HepG2 (cell line): ENCODE data around the gene ADARB2. TPM values are rescaled to one million over a fixed set of nuclear protein-coding genes. Genes with fewer than 3 reads are reported as not detected.

ENCODE experiments used
- ATAC-seq: fragments of 200-7000 bp; cut with Tn5 transposase; 3 replicates; pipeline ENCODE4 v1.9.1; 2020; ENCODE audit warnings: mild to moderate bottlenecking, moderate library complexity
- BruUV-seq: library from RNA; stranded (reverse); fragments of 400-500 nt; replicated peaks from 2 replicates; lab custom pipeline; 2021; lab: Mats Ljungman, UMichigan
- CTCF ChIA-PET: fragments of 300-600 bp; formaldehyde crosslinking; extraction: SDS; loops from one replicate; lab custom pipeline; 2021; ENCODE audit warnings: low total read pairs, inconsistent platforms, low intra/inter-chr PET ratio; lab: Yijun Ruan, JAX
- POLR2A ChIA-PET: fragments of 350-600 bp; sonication (Branson Sonifier 250); formaldehyde crosslinking; loops from one replicate; lab custom pipeline; 2020; ENCODE audit warnings: antibody characterized with exemption, inconsistent platforms; lab: Yijun Ruan, JAX
- DNase-seq: peaks from one replicate; pipeline ENCODE4 v3.0.0-alpha.2; 2015; ENCODE audit warnings: low spot score
- FAIRE-seq: peaks from 3 replicates; lab custom pipeline; 2011; peaks lifted over from hg19 to GRCh38; lab: Jason Lieb, UNC
- H2AFZ ChIP-seq: one replicate; pipeline ENCODE4 v1.6.1; 2011; ENCODE audit warnings: low read length, inconsistent platforms
- H3K27ac ChIP-seq: fragments of 300-600 bp; 3 replicates; pipeline ENCODE4 v1.8.0; 2011; ENCODE audit warnings: mixed run types, mild to moderate bottlenecking, mixed read lengths, low read length, inconsistent platforms; ENCODE audit not compliant: insufficient read depth; ENCODE audit errors: extremely low read length
- H3K27me3 ChIP-seq, 2 experiments: fragments of 200-600 bp in 1 of 2; 2 replicates in 1 of 2; 3 replicates in 1 of 2; pipeline versions ENCODE4 v1.6.0 to v1.8.0; 2011; ENCODE audit warnings: low read length in 2 of 2, mild to moderate bottlenecking in 2 of 2, moderate library complexity in 2 of 2, inconsistent platforms in 1 of 2; ENCODE audit not compliant: insufficient read depth in 2 of 2, control insufficient read depth in 1 of 2
- H3K36me3 ChIP-seq, 2 experiments: fragments of 200-600 bp in 1 of 2; replicated peaks in 1 of 2; 2 replicates in 1 of 2; 3 replicates in 1 of 2; pipeline versions ENCODE4 v1.5.1 to v1.8.0; 2011; ENCODE audit warnings: low read length in 2 of 2, inconsistent platforms in 1 of 2; ENCODE audit not compliant: insufficient read depth in 2 of 2, control insufficient read depth in 1 of 2
- H3K4me1 ChIP-seq: 2 replicates; pipeline ENCODE4 v1.5.1; 2012; ENCODE audit warnings: low read length, inconsistent platforms; ENCODE audit not compliant: insufficient read depth
- H3K4me2 ChIP-seq: 2 replicates; pipeline ENCODE4 v1.6.0; 2011; ENCODE audit warnings: low read depth, low read length, inconsistent platforms
- H3K4me3 ChIP-seq, 3 experiments: fragments of 200-600 bp in 1 of 3; sonication (generic), shearing (Covaris generic) in 1 of 3; replicated peaks in 1 of 3; 2 replicates each; pipeline ENCODE4 v1.5.1; 2011 to 2016; ENCODE audit warnings: low read length in 3 of 3, inconsistent platforms in 2 of 3, low read depth in 2 of 3, mild to moderate bottlenecking in 2 of 3, control low read depth in 1 of 3, mixed read lengths in 1 of 3; ENCODE audit not compliant: insufficient read depth in 1 of 3
- H3K79me2 ChIP-seq: one replicate; pipeline ENCODE4 v1.6.1; 2011; ENCODE audit warnings: low read length, inconsistent platforms; ENCODE audit not compliant: insufficient read depth
- H3K9ac ChIP-seq: 2 replicates; pipeline ENCODE4 v1.6.0; 2011; ENCODE audit warnings: mild to moderate bottlenecking, low read depth, low read length, inconsistent platforms; ENCODE audit not compliant: insufficient read depth
- H3K9me3 ChIP-seq: 2 replicates; pipeline ENCODE4 v1.5.1; 2012; ENCODE audit warnings: mild to moderate bottlenecking, low read length
- H4K20me1 ChIP-seq: 2 replicates; pipeline ENCODE4 v1.6.0; 2011; ENCODE audit warnings: inconsistent platforms, mild to moderate bottlenecking, low read length, moderate library complexity; ENCODE audit not compliant: insufficient read depth
- BRCA1 ChIP-seq: sonication (generic); formaldehyde crosslinking; IDR thresholded peaks from 2 replicates; pipeline ENCODE4 v1.4.0; 2020; ENCODE audit warnings: missing genetic modification reagents
- ELF3 ChIP-seq: IDR thresholded peaks from 2 replicates; pipeline ENCODE4 v1.6.1; 2016; ENCODE audit warnings: missing genetic modification reagents, missing compliant biosample characterization
- FOXK1 ChIP-seq: sonication (generic); formaldehyde crosslinking; IDR thresholded peaks from 2 replicates; pipeline ENCODE4 v1.4.0; 2020; ENCODE audit warnings: low read depth, missing genetic modification reagents, borderline replicate concordance
- HINFP ChIP-seq: sonication (generic); formaldehyde crosslinking; IDR thresholded peaks from 2 replicates; pipeline ENCODE4 v1.4.0; 2020; ENCODE audit warnings: low read depth, mild to moderate bottlenecking, missing genetic modification reagents
- MAZ ChIP-seq, 2 experiments: sonication (generic) in 1 of 2; formaldehyde crosslinking in 1 of 2; IDR thresholded peaks; 2 replicates each; pipeline versions ENCODE4 v1.5.0 to v1.6.1; 2012 to 2020; ENCODE audit warnings: low read depth in 2 of 2, mild to moderate bottlenecking in 2 of 2, borderline replicate concordance in 1 of 2, improper control_type of control experiment in 1 of 2, low read length in 1 of 2, missing genetic modification reagents in 1 of 2, moderate library complexity in 1 of 2
- MYC ChIP-seq: sonication (generic); formaldehyde crosslinking; IDR thresholded peaks from 2 replicates; pipeline ENCODE4 v1.9.0; 2021; ENCODE audit warnings: missing genetic modification reagents, borderline replicate concordance
- NBN ChIP-seq: fragments of 450-650 bp; conservative IDR thresholded peaks from 2 replicates; pipeline ENCODE4 v1.6.1; 2017
- POLR2G ChIP-seq: fragments of 200-400 bp; formaldehyde crosslinking; IDR thresholded peaks from 2 replicates; pipeline ENCODE4 v1.6.1; 2018; ENCODE audit warnings: mild to moderate bottlenecking, low read depth, low read length, moderate library complexity
- RARG ChIP-seq: sonication (generic); formaldehyde crosslinking; IDR thresholded peaks from 2 replicates; pipeline ENCODE4 v1.4.0; 2020; ENCODE audit warnings: low read depth, mild to moderate bottlenecking, missing genetic modification reagents
- REXO4 ChIP-seq: sonication (generic); formaldehyde crosslinking; IDR thresholded peaks from 2 replicates; pipeline ENCODE4 v1.8.0; 2022; ENCODE audit warnings: missing genetic modification reagents, mild to moderate bottlenecking, borderline replicate concordance
- RFX3 ChIP-seq: IDR thresholded peaks from 2 replicates; pipeline ENCODE4 v1.6.1; 2016; ENCODE audit warnings: missing biosample characterization, missing genetic modification reagents
- SPEN ChIP-seq: sonication (generic); formaldehyde crosslinking; IDR thresholded peaks from 2 replicates; pipeline ENCODE4 v1.5.1; 2020; ENCODE audit warnings: low read depth, mild to moderate bottlenecking, missing genetic modification reagents
- ZFY ChIP-seq: sonication (generic); formaldehyde crosslinking; IDR thresholded peaks from 2 replicates; pipeline ENCODE4 v1.4.0; 2020; ENCODE audit warnings: missing genetic modification reagents
- ZNF256 ChIP-seq: sonication (generic); formaldehyde crosslinking; conservative IDR thresholded peaks from 2 replicates; pipeline ENCODE4 v1.4.0; 2020; ENCODE audit warnings: missing genetic modification reagents
- ZNF510 ChIP-seq: sonication (generic); formaldehyde crosslinking; IDR thresholded peaks from 2 replicates; pipeline ENCODE4 v1.4.0; 2020; ENCODE audit warnings: low read depth, mild to moderate bottlenecking, missing genetic modification reagents
- ZNF652 ChIP-seq: IDR thresholded peaks from 2 replicates; pipeline ENCODE4 v1.6.1; 2016; ENCODE audit warnings: low read depth, borderline replicate concordance
- WGBS: methylation state at CpG from one replicate; pipeline ENCODE4 v1.1.6; 2017; ENCODE audit warnings: low lambda C conversion rate; 5-methylcytosine and 5-hydroxymethylcytosine counted together
- in situ Hi-C: cut with HindIII; loops from 2 replicates; pipeline ENCODE4 v1.10.0; 2017; ENCODE audit warnings: low pct_unique_long_range_greater_than_20kb; ENCODE audit not compliant: extremely low pct_ligation_motif_present
- intact Hi-C: fragments of 100-400 bp; cut with micrococcal nuclease; formaldehyde crosslinking; loops from one replicate; pipeline ENCODE4 v1.10.0; 2022; ENCODE audit not compliant: unreplicated experiment
- polyA plus RNA-seq, 8 experiments: library from polyadenylated mRNA; depleted of rRNA in 3 of 8; stranded (reverse) in 7 of 8; unstranded in 1 of 8; fragments of >200 nt; fragmentation: Illumina TruSeq in 4 of 8; extraction: Trizol in 4 of 8; gene quantifications; 2 replicates each; pipeline versions ENCODE4 v1.2.1 to v1.2.3, GENCODE V29; 2011 to 2016; ENCODE audit warnings: low read depth in 4 of 8, missing spikeins in 1 of 8, mixed read lengths in 1 of 8; ENCODE audit not compliant: insufficient read depth in 1 of 8
- total RNA-seq, 5 experiments: library from RNA; depleted of rRNA; stranded (reverse); fragments of >200 nt; fragmentation: Illumina TruSeq; extraction: Trizol; gene quantifications; 2 replicates each; pipeline ENCODE4 v1.2.3, GENCODE V29; 2016; ENCODE audit warnings: low read depth in 1 of 5
- TF ChIP-seq, protein P1 (sequence below): sonication (generic); formaldehyde crosslinking; IDR thresholded peaks from 2 replicates; pipeline ENCODE4 v1.4.0; 2020; ENCODE audit warnings: missing genetic modification reagents

The ADARB2 gene
- total and polyA plus RNA-seq, 2 of the 13 experiments (the other 11 are each of a cell fraction or from before 2014, with no cell fraction given) = not detected

GRCh38 chr10:1573334-1573969 is 163.9 kb downstream of the ADARB2 start:
- BruUV-seq = no TSS peak
- no peak overlapping the region for H3K4me2 ChIP-seq
- no peaks in the 10 kb centered on the region for H4K20me1 ChIP-seq
- in situ Hi-C loops = no loop called here
- no peaks in the 10 kb centered on the region for H3K9me3 ChIP-seq
- no peaks in the 10 kb centered on the region for H3K79me2 ChIP-seq
- WGBS = 11% methylated on average over 6 of the region's 14 CpGs
- no peak for FAIRE-seq
- intact Hi-C loops = no loop called here
- TF ChIP-seq REXO4 (CRISPR knock-in tag) (no peak), MAZ (IDR thresholded peaks at IDR 0.05; ENCODE audit: borderline replicate concordance, low read depth, low read length) (no peak), MAZ (CRISPR knock-in tag; IDR thresholded peaks at IDR 0.05; ENCODE audit: low read depth) (no peak), ZNF652 (no peak)
- ATAC-seq = no peak
- no peak for DNase-seq
- H3K27me3 ChIP-seq = peaks cover 9 to 38% of the 10 kb centered on the region in 2 experiments; a peak in 3 of 5 replicates
- CTCF ChIA-PET = no interaction called here
- H2AFZ ChIP-seq = no peak overlapping the region
- no peak overlapping the region for H3K9ac ChIP-seq
- POLR2A ChIA-PET = no interaction called here
- no peak overlapping the region for H3K27ac ChIP-seq
- H3K36me3 ChIP-seq = no peaks in the 10 kb centered on the region
- no peak overlapping the region for H3K4me3 ChIP-seq
- H3K4me1 ChIP-seq = no peaks in the 10 kb centered on the region

GRCh38 chr10:1572519-1573333 is 164.6 kb downstream of the ADARB2 start:
- Histone ChIP-seq H3K4me2 (no peak overlapping the region), H3K4me3 (no peak overlapping the region), H3K9me3 (no peaks in the 10 kb centered on the region), H3K27ac (no peak overlapping the region), H3K4me1 (no peaks in the 10 kb centered on the region), H3K9ac (no peak overlapping the region), H4K20me1 (no peaks in the 10 kb centered on the region), H3K27me3 (peaks cover 7 to 35% of the 10 kb centered on the region in 2 experiments; a peak in 3 of 5 replicates), H3K36me3 (no peaks in the 10 kb centered on the region), H3K79me2 (no peaks in the 10 kb centered on the region), H2AFZ (no peak overlapping the region)
- ChIA-PET CTCF (no interaction called here), POLR2A (no interaction called here)
- FAIRE-seq (no peak), DNase-seq (no peak), ATAC-seq (no peak)
- BruUV-seq = no TSS peak
- intact Hi-C loops (no loop called here), in situ Hi-C loops (no loop called here)
- 13% methylated on average over 4 of the region's 10 CpGs for WGBS
- TF ChIP-seq RARG (CRISPR knock-in tag) (no peak), SPEN (CRISPR knock-in tag) (no peak), BRCA1 (CRISPR knock-in tag) (no peak), NBN (no peak), ZNF256 (CRISPR knock-in tag) (no peak), ZNF510 (CRISPR knock-in tag) (no peak), RFX3 (CRISPR knock-in tag) (no peak), ZFY (CRISPR knock-in tag) (no peak), FOXK1 (CRISPR knock-in tag) (no peak), ELF3 (CRISPR knock-in tag) (no peak), MYC (no peak), POLR2G (no peak), HINFP (CRISPR knock-in tag) (no peak)
- TF ChIP-seq, protein P1, sequence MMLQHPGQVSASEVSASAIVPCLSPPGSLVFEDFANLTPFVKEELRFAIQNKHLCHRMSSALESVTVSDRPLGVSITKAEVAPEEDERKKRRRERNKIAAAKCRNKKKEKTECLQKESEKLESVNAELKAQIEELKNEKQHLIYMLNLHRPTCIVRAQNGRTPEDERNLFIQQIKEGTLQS (CRISPR knock-in tag) = no peak
